CD1c-positive myeloid dendritic cell (primary cell): ENCODE measurements around the gene LMNA.
A peak's percentile ranks its signal among the peaks of the same experiment; 100 is the strongest.
"Not testable (repeated sequence)": the region's sequence is repeated elsewhere in the genome, so short reads cannot be mapped to it uniquely, and the experiment has no call there.

Source experiments
- DNase-seq: peaks from one replicate; pipeline ENCODE4 v3.0.0-alpha.2; 2016; ENCODE audit errors: extremely low spot score

The LMNA gene

GRCh38 chr1:156162430-156163037 lies 48.0 kb downstream of the LMNA start:
- no peak for DNase-seq

- DNase-seq, result no peak
These were observed 49.2 kb downstream of the LMNA start for GRCh38 chr1:156163712-156164111.

- DNase-seq, result no peak
These were observed 49.8 kb downstream of the LMNA start for GRCh38 chr1:156164125-156164831.

- peak; percentile 74 for DNase-seq
These were observed 50.6 kb downstream of the LMNA start for GRCh38 chr1:156165083-156165482.

- no peak for DNase-seq
These were observed 53.0 kb downstream of the LMNA start for GRCh38 chr1:156167536-156167935.

GRCh38 chr1:156172696-156173470 lies 58.4 kb downstream of the LMNA start:
- no peak for DNase-seq

GRCh38 chr1:156176610-156177210 lies 62.2 kb downstream of the LMNA start:
- DNase-seq, result no peak

GRCh38 chr1:156177919-156178654 lies 63.6 kb downstream of the LMNA start:
- DNase-seq, result no peak

- no peak for DNase-seq
These were observed 66.0 kb downstream of the LMNA start for GRCh38 chr1:156180471-156180870.

- DNase-seq, result not testable (repeated sequence)
These were observed 66.9 kb downstream of the LMNA start for GRCh38 chr1:156181391-156181924.

GRCh38 chr1:156182010-156182779 lies 67.7 kb downstream of the LMNA start:
- DNase-seq, result not testable (repeated sequence)

- DNase-seq, result not testable (repeated sequence)
These were observed 72.1 kb downstream of the LMNA start for GRCh38 chr1:156186347-156187177.
